GM21447 (cell line): ENCODE data around the gene EID2B.

Experiments used
- ATAC-seq: cut with Tn5 transposase; IDR thresholded peaks from one replicate; pipeline ENCODE4 v1.9.1; 2021; ENCODE audit not compliant: unreplicated experiment

EID2B gene

GRCh38 chr19:39500543-39500942 lies 32.1 kb downstream of the EID2B start:
- no peak for ATAC-seq

- no peak for ATAC-seq
Observed at GRCh38 chr19:39499932-39500331, 32.7 kb downstream of the EID2B start.

GRCh38 chr19:39498798-39499642 lies 33.6 kb downstream of the EID2B start, which contains the start of gene DLL3:
DLL3 (plus strand) TSS chr19:39498947; CDS start chr19:39498975, 28 bp downstream.
- no peak for ATAC-seq

- ATAC-seq = no peak
Observed at GRCh38 chr19:39497996-39498797, 34.5 kb downstream of the EID2B start.

GRCh38 chr19:39497701-39497995 lies 35.0 kb downstream of the EID2B start:
- no peak for ATAC-seq

- ATAC-seq = no peak
Observed at GRCh38 chr19:39496063-39496462, 36.6 kb downstream of the EID2B start.

GRCh38 chr19:39494661-39495060 lies 38.0 kb downstream of the EID2B start:
- ATAC-seq = no peak

GRCh38 chr19:39492788-39493187 lies 39.9 kb downstream of the EID2B start:
- no peak for ATAC-seq

GRCh38 chr19:39492225-39492624 lies 40.4 kb downstream of the EID2B start:
- no peak for ATAC-seq

- ATAC-seq = no peak
Observed at GRCh38 chr19:39489756-39490155, 42.9 kb downstream of the EID2B start.

GRCh38 chr19:39483141-39483540 lies 49.5 kb downstream of the EID2B start:
- no peak for ATAC-seq

GRCh38 chr19:39481676-39482075 lies 51.0 kb downstream of the EID2B start:
- no peak for ATAC-seq

GRCh38 chr19:39481229-39481545 lies 51.5 kb downstream of the EID2B start:
- peak; percentile 13 for ATAC-seq
